GM12873 (cell line): ENCODE measurements around the gene MTCH1.

Experiments used
- CTCF ChIP-seq: IDR thresholded peaks from 2 replicates; pipeline ENCODE4 v1.5.1; 2012; ENCODE audit warnings: low read depth, mild to moderate bottlenecking, moderate library complexity, low read length, control low read depth; ENCODE audit not compliant: insufficient read depth; ENCODE audit errors: missing control alignments

Gene MTCH1

GRCh38 chr6:36998723-36999038, 12.7 kb upstream of the MTCH1 start:
- TF ChIP-seq CTCF, result no peak

GRCh38 chr6:36997811-36998722, 12.1 kb upstream of the MTCH1 start:
- TF ChIP-seq CTCF, result no peak

GRCh38 chr6:36989264-36989663, 3.3 kb upstream of the MTCH1 start:
- TF ChIP-seq CTCF, result no peak

- no peak for TF ChIP-seq CTCF
Observed at GRCh38 chr6:36986704-36987047, 680 bp upstream of the MTCH1 start.

- TF ChIP-seq CTCF, result no peak
Observed at GRCh38 chr6:36985417-36985807, 584 bp downstream of the MTCH1 start.

- TF ChIP-seq CTCF, result no peak
Observed at GRCh38 chr6:36984581-36985416, 1.2 kb downstream of the MTCH1 start.

GRCh38 chr6:36983538-36983937, 2.5 kb downstream of the MTCH1 start:
- TF ChIP-seq CTCF, result no peak
